Kidney (tissue), 14 donors: ENCODE data around the gene UVSSA. TPM values are rescaled to one million over a fixed set of nuclear protein-coding genes. Genes with fewer than 3 reads are reported as not detected.

Experiments
- DNase-seq, 5 donors: peaks; one replicate each; pipeline ENCODE4 v3.0.0-alpha.2; 2013 to 2020
- FAIRE-seq: peaks from 2 replicates; lab custom pipeline; 2012; peaks lifted over from hg19 to GRCh38; lab: Jason Lieb, UNC
- H3K27ac ChIP-seq, 2 donors: one replicate each; pipeline ENCODE4 v1.7.0; 2013; ENCODE audit warnings: low read depth in 2 of 2, low read length in 2 of 2, inconsistent platforms in 1 of 2
- H3K27me3 ChIP-seq: one replicate; pipeline ENCODE4 v1.7.1; 2013; ENCODE audit warnings: low read length, inconsistent platforms; ENCODE audit not compliant: control insufficient read depth, insufficient read depth
- H3K36me3 ChIP-seq, 3 donors: one replicate each; pipeline versions ENCODE4 v1.7.0 to v1.7.1; 2013; ENCODE audit warnings: low read length in 3 of 3, control low read depth in 1 of 3, inconsistent platforms in 1 of 3; ENCODE audit not compliant: insufficient read depth in 3 of 3, control insufficient read depth in 2 of 3
- H3K4me1 ChIP-seq, 3 donors: one replicate each; pipeline versions ENCODE4 v1.7.0 to v1.7.1; 2013; ENCODE audit warnings: low read length in 3 of 3, inconsistent platforms in 1 of 3, low read depth in 1 of 3; ENCODE audit not compliant: control insufficient read depth in 2 of 3, insufficient read depth in 2 of 3
- H3K4me3 ChIP-seq, 3 donors: one replicate each; pipeline versions ENCODE4 v1.7.0 to v1.8.1; 2013; ENCODE audit warnings: low read length in 3 of 3, control low read depth in 1 of 3, inconsistent platforms in 1 of 3
- H3K9ac ChIP-seq, 3 donors: one replicate each; pipeline versions ENCODE4 v1.7.0 to v1.7.1; 2013; ENCODE audit warnings: low read length in 3 of 3, control low read depth in 1 of 3, inconsistent platforms in 1 of 3
- H3K9me3 ChIP-seq, 3 donors: one replicate each; pipeline versions ENCODE4 v1.7.0 to v1.7.1; 2013; ENCODE audit warnings: low read length in 3 of 3, control low read depth in 1 of 3, inconsistent platforms in 1 of 3; ENCODE audit not compliant: control insufficient read depth in 2 of 3, insufficient read depth in 1 of 3
- CTCF ChIP-seq: IDR thresholded peaks from 3 replicates; pipeline ENCODE4 v1.5.1; 2012; ENCODE audit warnings: mild to moderate bottlenecking, moderate library complexity, borderline replicate concordance; ENCODE audit not compliant: insufficient read depth; ENCODE audit errors: extremely low read depth
- intact Hi-C: fragments of 100-400 bp; cut with DNase I; formaldehyde crosslinking; loops from one replicate; pipeline ENCODE4 v1.11.1; 2022
- polyA plus RNA-seq: library from polyadenylated mRNA; stranded (reverse); fragments of 350-450 nt; fragmentation: Illumina TruSeq; extraction: RNeasy Lipid Tissue Mini Kit (QIAGEN cat#74804); gene quantifications from one replicate; pipeline ENCODE4 v1.2.3, GENCODE V29; 2014; ENCODE audit warnings: low read depth, low replicate concordance; ENCODE audit not compliant: insufficient read depth
- total RNA-seq: library from RNA; stranded (reverse); fragmentation: NEBNext Ultra II Directional; extraction: Animal tissue kit (Norgen Biotek cat#: 25700); gene quantifications from one replicate; pipeline ENCODE4 v1.2.1, GENCODE V29; 2021
- donor health status: control.
- donor health status: control.
- donor health status: control.
- donor health status: control.
- donor health status: control.
- donor health status: DM: yes; HTN: yes; CAD: no.
- donor health status: Normal renal cell carcinoma (clear cell type).

The UVSSA gene
- total and polyA plus RNA-seq, 2 donors from 2014 or later = 5.2 to 32.5 TPM

- no peak for FAIRE-seq
Measured at GRCh38 chr4:1362521-1362920, 15.5 kb downstream of the UVSSA start.

GRCh38 chr4:1363513-1363912, 16.5 kb downstream of the UVSSA start:
- no peak overlapping the region for H3K27ac ChIP-seq
- no peaks in the 10 kb centered on the region for H3K4me1 ChIP-seq
- FAIRE-seq (no peak), DNase-seq (peak in 1 of 5 donors; percentile 11)
- intact Hi-C loops = no loop called here
- H3K36me3 ChIP-seq = peaks cover 0 to 6% (median 2%) of the 10 kb centered on the region in 3 donors
- no peaks in the 10 kb centered on the region for H3K9me3 ChIP-seq
- H3K4me3 ChIP-seq = no peak overlapping the region
- no peak for TF ChIP-seq CTCF
- no peaks in the 10 kb centered on the region for H3K27me3 ChIP-seq
- no peak overlapping the region for H3K9ac ChIP-seq

More at GRCh38 chr4:1362521-1362920, 15.5 kb downstream of the UVSSA start:
- intact Hi-C loops = no loop called here
- Histone ChIP-seq H3K9me3 (no peaks in the 10 kb centered on the region), H3K4me3 (no peak overlapping the region), H3K9ac (no peak overlapping the region), H3K27ac (no peak overlapping the region), H3K36me3 (peaks cover 0 to 6% (median 3%) of the 10 kb centered on the region in 3 donors), H3K4me1 (no peaks in the 10 kb centered on the region), H3K27me3 (no peaks in the 10 kb centered on the region)
- TF ChIP-seq CTCF = no peak
- DNase-seq = no peak

- intact Hi-C loops = no loop called here
- DNase-seq (peak in 1 of 5 donors; percentile 31), FAIRE-seq (no peak)
- Histone ChIP-seq H3K4me1 (no peaks in the 10 kb centered on the region), H3K9ac (no peak overlapping the region), H3K9me3 (no peaks in the 10 kb centered on the region), H3K27me3 (no peaks in the 10 kb centered on the region), H3K36me3 (peaks cover 0 to 6% (median 2%) of the 10 kb centered on the region in 3 donors), H3K27ac (no peak overlapping the region), H3K4me3 (no peak overlapping the region)
- TF ChIP-seq CTCF = no peak
Measured at GRCh38 chr4:1364217-1364616, 17.2 kb downstream of the UVSSA start.

- intact Hi-C loops = no loop called here
- Histone ChIP-seq H3K9me3 (no peaks in the 10 kb centered on the region), H3K27me3 (no peaks in the 10 kb centered on the region), H3K36me3 (peaks cover 0 to 6% (median 2%) of the 10 kb centered on the region in 3 donors), H3K9ac (no peak overlapping the region), H3K4me1 (no peaks in the 10 kb centered on the region), H3K4me3 (no peak overlapping the region), H3K27ac (no peak overlapping the region)
- no peak for TF ChIP-seq CTCF
- peak in 1 of 5 donors; percentile 47 for DNase-seq
- FAIRE-seq = no peak
Measured at GRCh38 chr4:1364748-1365147, 17.7 kb downstream of the UVSSA start.
